HCT116 (cell line): Measurements from ENCODE around the gene HYKK. TPM values are rescaled to one million over a fixed set of nuclear protein-coding genes. Genes with fewer than 3 reads are reported as not detected.

Source experiments
- ATAC-seq: fragments of 200-7000 bp; cut with Tn5 transposase; 2 replicates; pipeline ENCODE4 v1.9.1; 2020; ENCODE audit warnings: mild to moderate bottlenecking, moderate library complexity
- BruUV-seq: library from RNA; stranded (reverse); fragments of 400-500 nt; replicated peaks from 2 replicates; lab custom pipeline; 2021; lab: Mats Ljungman, UMichigan
- CTCF ChIA-PET: fragments of 300-600 bp; sonication (Branson Sonifier 250); formaldehyde crosslinking; loops from one replicate; lab custom pipeline; 2021; ENCODE audit warnings: antibody characterized with exemption; lab: Charles Lee
- POLR2A ChIA-PET: fragments of 300-600, 350-600 bp; sonication (Branson Sonifier 250); formaldehyde crosslinking; loops from one replicate; lab custom pipeline; 2021; ENCODE audit warnings: antibody characterized with exemption; lab: Charles Lee
- RAD21 ChIA-PET, 2 experiments: fragments of 300-600 bp; sonication (Branson Sonifier 250); formaldehyde crosslinking; loops; one replicate each; lab custom pipeline; 2023; ENCODE audit warnings: low total read pairs in 2 of 2; ENCODE audit not compliant: uncharacterized antibody in 2 of 2, unreplicated experiment in 2 of 2, low non-redundant PET in 1 of 2; lab: Charles Lee
- DNase-seq: peaks from one replicate; pipeline ENCODE4 v3.0.0-alpha.2; 2010; ENCODE audit warnings: low read depth, low spot score
- H2AFZ ChIP-seq: fragments of 200-600 bp; shearing (Covaris generic), sonication (generic); 2 replicates; pipeline ENCODE4 v1.6.1; 2017; ENCODE audit warnings: low read depth, mixed run types, mixed read lengths, antibody characterized with exemption, low read length; ENCODE audit not compliant: poor library complexity, severe bottlenecking
- H3K27ac ChIP-seq: 2 replicates; pipeline ENCODE4 v1.5.1; 2012; ENCODE audit warnings: low read depth, low read length
- H3K27me3 ChIP-seq: fragments of 200-600 bp; sonication (generic); 2 replicates; pipeline ENCODE4 v1.6.1; 2016; ENCODE audit warnings: mixed run types, low read length, mixed read lengths; ENCODE audit not compliant: insufficient read depth
- H3K36me3 ChIP-seq, 2 experiments: fragments of 200-500 bp in 1 of 2; fragments of 200-600 bp in 1 of 2; sonication (Bioruptor generic) in 1 of 2; sonication (generic) in 1 of 2; 2 replicates each; pipeline versions ENCODE4 v1.5.1 to v1.6.1; 2014 to 2016; ENCODE audit warnings: low read length in 2 of 2, inconsistent platforms in 1 of 2, mixed read lengths in 1 of 2, mixed run types in 1 of 2; ENCODE audit not compliant: insufficient read depth in 2 of 2, control insufficient read depth in 1 of 2
- H3K4me1 ChIP-seq, 2 experiments: fragments of 200-600 bp in 1 of 2; sonication (generic) in 1 of 2; 2 replicates each; pipeline versions ENCODE4 v1.5.1 to v1.6.1; 2012 to 2017; ENCODE audit warnings: low read length in 2 of 2, inconsistent platforms in 1 of 2, mild to moderate bottlenecking in 1 of 2, mixed read lengths in 1 of 2, mixed run types in 1 of 2, moderate library complexity in 1 of 2; ENCODE audit not compliant: insufficient read depth in 2 of 2, control insufficient read depth in 1 of 2
- H3K4me2 ChIP-seq: fragments of 200-600 bp; sonication (generic); 2 replicates; pipeline ENCODE4 v1.6.1; 2017; ENCODE audit warnings: mixed run types, low read length, mixed read lengths
- H3K4me3 ChIP-seq, 2 experiments: fragments of 200-600 bp in 1 of 2; sonication (generic) in 1 of 2; replicated peaks in 1 of 2; 2 replicates each; pipeline ENCODE4 v1.5.1; 2011 to 2016; ENCODE audit warnings: low read length in 2 of 2, control low read depth in 1 of 2, low read depth in 1 of 2, mild to moderate bottlenecking in 1 of 2, mixed read lengths in 1 of 2, mixed run types in 1 of 2
- H3K79me2 ChIP-seq: fragments of 200-600 bp; sonication (generic); 2 replicates; pipeline ENCODE4 v1.6.1; 2017; ENCODE audit warnings: mild to moderate bottlenecking, mixed run types, low read length, moderate library complexity, mixed read lengths; ENCODE audit not compliant: insufficient read depth
- H3K9ac ChIP-seq: fragments of 200-600 bp; sonication (generic); 2 replicates; pipeline ENCODE4 v1.6.1; 2016; ENCODE audit warnings: low read length, mixed read lengths
- H3K9me2 ChIP-seq: fragments of 200-600 bp; sonication (generic), shearing (Covaris generic); 2 replicates; pipeline ENCODE4 v1.6.1; 2017; ENCODE audit warnings: mixed run types, mild to moderate bottlenecking, moderate library complexity; ENCODE audit not compliant: insufficient read depth
- H3K9me3 ChIP-seq, 2 experiments: fragments of 200-500 bp in 1 of 2; fragments of 200-600 bp in 1 of 2; sonication (Bioruptor generic) in 1 of 2; sonication (generic) in 1 of 2; 2 replicates each; pipeline ENCODE4 v1.6.1; 2014 to 2017; ENCODE audit warnings: low read length in 2 of 2, mixed read lengths in 2 of 2, inconsistent platforms in 1 of 2, low read depth in 1 of 2, mild to moderate bottlenecking in 1 of 2, mixed run types in 1 of 2, moderate library complexity in 1 of 2; ENCODE audit not compliant: control insufficient read depth in 1 of 2, insufficient read depth in 1 of 2
- H4K20me1 ChIP-seq: fragments of 200-600 bp; sonication (generic), shearing (Covaris generic); 2 replicates; pipeline ENCODE4 v1.6.1; 2017; ENCODE audit warnings: mixed run types, mild to moderate bottlenecking, moderate library complexity; ENCODE audit not compliant: insufficient read depth
- CEBPB ChIP-seq: IDR thresholded peaks from 2 replicates; pipeline ENCODE4 v1.6.1; 2012; ENCODE audit warnings: low read depth
- EGR1 ChIP-seq: IDR thresholded peaks from 2 replicates; pipeline ENCODE4 v1.6.1; 2012; ENCODE audit warnings: low read depth
- EZH2 ChIP-seq: fragments of 200-600 bp; sonication (generic); IDR thresholded peaks from 2 replicates; pipeline ENCODE4 v1.6.1; 2017; ENCODE audit warnings: antibody characterized with exemption, mixed run types
- POLR2AphosphoS5 ChIP-seq: IDR thresholded peaks from 2 replicates; pipeline ENCODE4 v1.6.1; 2011; ENCODE audit warnings: mild to moderate bottlenecking, low read depth, low read length, moderate library complexity
- RAD21 ChIP-seq: IDR thresholded peaks from 2 replicates; pipeline ENCODE4 v1.6.1; 2012; ENCODE audit warnings: low read depth, mild to moderate bottlenecking
- SIN3A ChIP-seq: IDR thresholded peaks from 2 replicates; pipeline ENCODE4 v1.6.1; 2012; ENCODE audit warnings: low read depth
- ZFX ChIP-seq: fragments of 450-650 bp; IDR thresholded peaks from 2 replicates; pipeline ENCODE4 v1.6.1; 2017
- intact Hi-C: fragments of 100-400 bp; cut with micrococcal nuclease; formaldehyde crosslinking; loops from 2 replicates; pipeline ENCODE4 v1.10.0; 2022
- total RNA-seq: library from RNA; stranded (reverse); gene quantifications from one replicate; pipeline ENCODE4 v1.2.1, GENCODE V29; 2021; ENCODE audit not compliant: unreplicated experiment
- TF ChIP-seq, protein P1 (sequence below), 3 experiments: fragments of 200-600 bp in 1 of 3; sonication (generic) in 1 of 3; IDR thresholded peaks in 2 of 3; conservative IDR thresholded peaks in 1 of 3; 2 replicates each; pipeline ENCODE4 v1.5.1; 2012 to 2017; ENCODE audit warnings: low read depth in 2 of 3, low read length in 2 of 3, antibody characterized with exemption in 1 of 3, borderline replicate concordance in 1 of 3, control low read depth in 1 of 3, mild to moderate bottlenecking in 1 of 3, mixed read lengths in 1 of 3, mixed run types in 1 of 3, moderate library complexity in 1 of 3; ENCODE audit not compliant: insufficient read depth in 1 of 3
- TF ChIP-seq, protein P2 (sequence below): IDR thresholded peaks from 2 replicates; pipeline ENCODE4 v1.6.1; 2012; ENCODE audit warnings: low read depth
- TF ChIP-seq, protein P3 (sequence below): IDR thresholded peaks from 2 replicates; pipeline ENCODE4 v1.6.1; 2012
- TF ChIP-seq, protein P4 (sequence below): IDR thresholded peaks from 2 replicates; pipeline ENCODE4 v1.6.1; 2012

HYKK gene
- total RNA-seq, 1 experiment from 2014 or later, result 6.2 TPM

DNA sequence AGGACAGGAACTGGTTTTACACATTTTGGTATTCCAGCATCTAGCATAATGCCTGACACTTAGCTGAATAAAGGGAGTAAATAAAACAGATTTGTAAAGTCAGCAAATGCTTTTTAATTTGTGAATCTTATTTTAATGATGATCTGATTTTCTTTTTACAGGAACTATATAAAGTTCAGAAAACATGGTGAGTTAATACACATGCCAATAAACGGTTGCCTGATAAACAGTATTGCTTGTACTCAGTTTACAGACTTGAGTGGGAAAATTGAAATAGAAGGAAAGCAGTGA, 34.3 kb downstream of the HYKK start:
- no peak for DNase-seq
- Histone ChIP-seq H3K9me2 (no peaks in the 10 kb centered on the region), H3K36me3 (peaks cover 40 to 49% of the 10 kb centered on the region in 2 experiments), H3K27ac (peak overlapping the region; percentile 86; the same call in 1 of the 2 replicates), H3K4me2 (peak overlapping the region; percentile 95), H4K20me1 (no peaks in the 10 kb centered on the region), H3K27me3 (no peaks in the 10 kb centered on the region), H3K9ac (peak overlapping the region; percentile 93), H3K9me3 (no peaks in the 10 kb centered on the region), H3K4me3 (peak overlapping the region; percentile 84 to 91), H3K4me1 (peaks cover 5 to 14% of the 10 kb centered on the region in 2 experiments; a peak in 3 of 4 replicates), H2AFZ (no peak overlapping the region), H3K79me2 (peaks cover 46% of the 10 kb centered on the region)
- ATAC-seq, result no peak
- BruUV-seq, result no TSS peak
- TF ChIP-seq, protein P1, sequence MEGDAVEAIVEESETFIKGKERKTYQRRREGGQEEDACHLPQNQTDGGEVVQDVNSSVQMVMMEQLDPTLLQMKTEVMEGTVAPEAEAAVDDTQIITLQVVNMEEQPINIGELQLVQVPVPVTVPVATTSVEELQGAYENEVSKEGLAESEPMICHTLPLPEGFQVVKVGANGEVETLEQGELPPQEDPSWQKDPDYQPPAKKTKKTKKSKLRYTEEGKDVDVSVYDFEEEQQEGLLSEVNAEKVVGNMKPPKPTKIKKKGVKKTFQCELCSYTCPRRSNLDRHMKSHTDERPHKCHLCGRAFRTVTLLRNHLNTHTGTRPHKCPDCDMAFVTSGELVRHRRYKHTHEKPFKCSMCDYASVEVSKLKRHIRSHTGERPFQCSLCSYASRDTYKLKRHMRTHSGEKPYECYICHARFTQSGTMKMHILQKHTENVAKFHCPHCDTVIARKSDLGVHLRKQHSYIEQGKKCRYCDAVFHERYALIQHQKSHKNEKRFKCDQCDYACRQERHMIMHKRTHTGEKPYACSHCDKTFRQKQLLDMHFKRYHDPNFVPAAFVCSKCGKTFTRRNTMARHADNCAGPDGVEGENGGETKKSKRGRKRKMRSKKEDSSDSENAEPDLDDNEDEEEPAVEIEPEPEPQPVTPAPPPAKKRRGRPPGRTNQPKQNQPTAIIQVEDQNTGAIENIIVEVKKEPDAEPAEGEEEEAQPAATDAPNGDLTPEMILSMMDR (IDR thresholded peaks at IDR 0.05 in 2 of 3, conservative IDR thresholded peaks at IDR 0.05 in 1 of 3; ENCODE audit: borderline replicate concordance in 1 of 3, insufficient read depth in 1 of 3, low read depth in 2 of 3, low read length in 2 of 3), result no peak
- CTCF ChIA-PET, result no interaction called here
- RAD21 ChIA-PET, result no interaction called here
- intact Hi-C loops, result loop anchor here (5.0 kb wide), 1 partner anchor 34 kb away; the partner anchor contains the start of gene HYKK
- POLR2A ChIA-PET, result interaction anchor here (1.1 to 2.4 kb wide), 3 partner anchors 8 to 24 kb away, joined by 3 to 12 read pairs (median 6); partner anchors contain the start of gene CHRNA5

DNA sequence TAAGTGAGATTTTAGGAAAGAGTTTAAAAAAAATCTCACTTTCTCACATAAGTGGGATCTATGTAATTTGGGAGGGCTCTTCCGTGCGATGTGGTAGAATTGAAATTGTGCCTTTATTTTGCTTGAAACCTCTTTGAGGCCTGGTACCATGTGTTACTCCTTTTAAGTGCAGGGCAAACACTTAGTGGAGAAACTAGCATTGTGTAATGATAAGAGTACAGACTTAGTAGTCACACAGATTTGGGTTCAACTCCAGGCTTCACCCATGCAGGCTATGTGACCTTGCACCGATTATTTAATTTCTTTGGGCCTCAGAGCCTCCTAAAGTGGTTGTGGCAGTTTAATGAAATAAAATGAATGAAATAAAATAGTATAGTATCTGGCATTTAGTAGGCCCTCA, 35.3 kb downstream of the HYKK start:
- ChIA-PET POLR2A (no interaction called here), RAD21 (no interaction called here), CTCF (interaction anchor here (1.1 kb wide), 1 partner anchor 23 kb away, joined by 3 read pairs; the partner anchor contains the start of gene CHRNA5)
- no peaks in the 10 kb centered on the region for H3K27me3 ChIP-seq
- no TSS peak for BruUV-seq
- peaks cover 49% of the 10 kb centered on the region for H3K79me2 ChIP-seq
- H3K36me3 ChIP-seq, result peaks cover 44 to 57% of the 10 kb centered on the region in 2 experiments
- peaks cover 5 to 14% of the 10 kb centered on the region in 2 experiments; a peak in 3 of 4 replicates for H3K4me1 ChIP-seq
- H3K9ac ChIP-seq, result no peak overlapping the region
- DNase-seq (no peak), ATAC-seq (no peak)
- no peak overlapping the region for H3K4me2 ChIP-seq
- no peak overlapping the region for H2AFZ ChIP-seq
- H3K9me3 ChIP-seq, result no peaks in the 10 kb centered on the region
- intact Hi-C loops, result loop anchor here (5.0 kb wide), 1 partner anchor 35 kb away; the partner anchor contains the start of gene HYKK
- no peaks in the 10 kb centered on the region for H3K9me2 ChIP-seq
- H3K4me3 ChIP-seq, result no peak overlapping the region
- H3K27ac ChIP-seq, result no peak overlapping the region
- H4K20me1 ChIP-seq, result no peaks in the 10 kb centered on the region
- TF ChIP-seq, protein P2, sequence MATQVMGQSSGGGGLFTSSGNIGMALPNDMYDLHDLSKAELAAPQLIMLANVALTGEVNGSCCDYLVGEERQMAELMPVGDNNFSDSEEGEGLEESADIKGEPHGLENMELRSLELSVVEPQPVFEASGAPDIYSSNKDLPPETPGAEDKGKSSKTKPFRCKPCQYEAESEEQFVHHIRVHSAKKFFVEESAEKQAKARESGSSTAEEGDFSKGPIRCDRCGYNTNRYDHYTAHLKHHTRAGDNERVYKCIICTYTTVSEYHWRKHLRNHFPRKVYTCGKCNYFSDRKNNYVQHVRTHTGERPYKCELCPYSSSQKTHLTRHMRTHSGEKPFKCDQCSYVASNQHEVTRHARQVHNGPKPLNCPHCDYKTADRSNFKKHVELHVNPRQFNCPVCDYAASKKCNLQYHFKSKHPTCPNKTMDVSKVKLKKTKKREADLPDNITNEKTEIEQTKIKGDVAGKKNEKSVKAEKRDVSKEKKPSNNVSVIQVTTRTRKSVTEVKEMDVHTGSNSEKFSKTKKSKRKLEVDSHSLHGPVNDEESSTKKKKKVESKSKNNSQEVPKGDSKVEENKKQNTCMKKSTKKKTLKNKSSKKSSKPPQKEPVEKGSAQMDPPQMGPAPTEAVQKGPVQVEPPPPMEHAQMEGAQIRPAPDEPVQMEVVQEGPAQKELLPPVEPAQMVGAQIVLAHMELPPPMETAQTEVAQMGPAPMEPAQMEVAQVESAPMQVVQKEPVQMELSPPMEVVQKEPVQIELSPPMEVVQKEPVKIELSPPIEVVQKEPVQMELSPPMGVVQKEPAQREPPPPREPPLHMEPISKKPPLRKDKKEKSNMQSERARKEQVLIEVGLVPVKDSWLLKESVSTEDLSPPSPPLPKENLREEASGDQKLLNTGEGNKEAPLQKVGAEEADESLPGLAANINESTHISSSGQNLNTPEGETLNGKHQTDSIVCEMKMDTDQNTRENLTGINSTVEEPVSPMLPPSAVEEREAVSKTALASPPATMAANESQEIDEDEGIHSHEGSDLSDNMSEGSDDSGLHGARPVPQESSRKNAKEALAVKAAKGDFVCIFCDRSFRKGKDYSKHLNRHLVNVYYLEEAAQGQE, result no peak
- no peak for TF ChIP-seq CEBPB
- TF ChIP-seq SIN3A, result no peak
- TF ChIP-seq EGR1, result no peak
- TF ChIP-seq RAD21, result no peak
- TF ChIP-seq ZFX, result no peak
- no peak for TF ChIP-seq EZH2
- TF ChIP-seq, protein P1 (IDR thresholded peaks at IDR 0.05 in 2 of 3, conservative IDR thresholded peaks at IDR 0.05 in 1 of 3; ENCODE audit: borderline replicate concordance in 1 of 3, insufficient read depth in 1 of 3, low read depth in 2 of 3, low read length in 2 of 3), result no peak
- TF ChIP-seq, protein P3, sequence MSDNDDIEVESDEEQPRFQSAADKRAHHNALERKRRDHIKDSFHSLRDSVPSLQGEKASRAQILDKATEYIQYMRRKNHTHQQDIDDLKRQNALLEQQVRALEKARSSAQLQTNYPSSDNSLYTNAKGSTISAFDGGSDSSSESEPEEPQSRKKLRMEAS, result no peak
- TF ChIP-seq, protein P4, sequence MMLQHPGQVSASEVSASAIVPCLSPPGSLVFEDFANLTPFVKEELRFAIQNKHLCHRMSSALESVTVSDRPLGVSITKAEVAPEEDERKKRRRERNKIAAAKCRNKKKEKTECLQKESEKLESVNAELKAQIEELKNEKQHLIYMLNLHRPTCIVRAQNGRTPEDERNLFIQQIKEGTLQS, result no peak
- no peak for TF ChIP-seq POLR2AphosphoS5
